Caco-2 (cell line): ENCODE measurements around the gene EPHX1. TPM values are rescaled to one million over a fixed set of nuclear protein-coding genes. Genes with fewer than 3 reads are reported as not detected.
"Not testable (repeated sequence)": the region's sequence is repeated elsewhere in the genome, so short reads cannot be mapped to it uniquely, and the experiment has no call there.

Source experiments
- BruUV-seq: library from RNA; stranded (reverse); fragments of 400-500 nt; replicated peaks from 2 replicates; lab custom pipeline; 2021; lab: Mats Ljungman, UMichigan
- CTCF ChIA-PET: fragments of 300-600 bp; sonication (Branson Sonifier 250); formaldehyde crosslinking; loops from one replicate; lab custom pipeline; 2022; ENCODE audit warnings: antibody characterized with exemption; lab: Charles Lee
- POLR2A ChIA-PET: fragments of 300-600 bp; sonication (Branson Sonifier 250); formaldehyde crosslinking; loops from one replicate; lab custom pipeline; 2022; ENCODE audit warnings: antibody characterized with exemption; lab: Charles Lee
- DNase-seq, 2 experiments: peaks; one replicate each; pipeline versions ENCODE4 v3.0.0 to v3.0.0-alpha.2; 2020 to 2022
- H3K27me3 ChIP-seq: replicated peaks from 2 replicates; pipeline ENCODE4 v1.6.0; 2011; ENCODE audit warnings: low read length; ENCODE audit not compliant: control insufficient read depth, insufficient read depth
- H3K36me3 ChIP-seq: 2 replicates; pipeline ENCODE4 v1.5.1; 2011; ENCODE audit warnings: low read length; ENCODE audit not compliant: control insufficient read depth, insufficient read depth
- H3K4me1 ChIP-seq: fragments of 250-450 bp; sonication (Bioruptor Pico); 2 replicates; pipeline ENCODE4 v1.5.1; 2020; ENCODE audit warnings: mild to moderate bottlenecking
- H3K4me3 ChIP-seq: 2 replicates; pipeline ENCODE4 v1.5.1; 2011; ENCODE audit warnings: low read depth, mild to moderate bottlenecking, control low read depth, low read length
- H3K9me3 ChIP-seq: fragments of 250-450 bp; sonication (Bioruptor Pico); 2 replicates; pipeline ENCODE4 v1.5.1; 2020; ENCODE audit warnings: mild to moderate bottlenecking, moderate library complexity
- H3K27ac Mint-ChIP-seq: one replicate; pipeline ENCODE4 v1.8.0; 2022; ENCODE audit warnings: mixed read lengths; ENCODE audit not compliant: unreplicated experiment
- H3K27me3 Mint-ChIP-seq: one replicate; pipeline ENCODE4 v1.8.0; 2022; ENCODE audit warnings: mixed read lengths; ENCODE audit not compliant: insufficient read depth, unreplicated experiment
- H3K36me3 Mint-ChIP-seq: one replicate; pipeline ENCODE4 v1.8.0; 2022; ENCODE audit warnings: mild to moderate bottlenecking, mixed read lengths; ENCODE audit not compliant: insufficient read depth, unreplicated experiment
- H3K4me1 Mint-ChIP-seq: one replicate; pipeline ENCODE4 v1.8.0; 2022; ENCODE audit warnings: low read depth, mixed read lengths; ENCODE audit not compliant: unreplicated experiment
- H3K4me3 Mint-ChIP-seq: one replicate; pipeline ENCODE4 v1.8.0; 2022; ENCODE audit warnings: mild to moderate bottlenecking, moderate library complexity, mixed read lengths; ENCODE audit not compliant: unreplicated experiment
- H3K9me3 Mint-ChIP-seq: one replicate; pipeline ENCODE4 v1.8.0; 2022; ENCODE audit warnings: mixed read lengths; ENCODE audit not compliant: unreplicated experiment
- CTCF ChIP-seq, 2 experiments: fragments of 200-600 bp in 1 of 2; IDR thresholded peaks; 1 replicate in 1 of 2; 2 replicates in 1 of 2; pipeline versions ENCODE4 v1.5.1 to v1.8.0; 2011 to 2022; ENCODE audit warnings: antibody characterized with exemption in 1 of 2, control low read depth in 1 of 2, inconsistent platforms in 1 of 2, low read depth in 1 of 2, low read length in 1 of 2, mild to moderate bottlenecking in 1 of 2, moderate library complexity in 1 of 2; ENCODE audit not compliant: insufficient read depth in 1 of 2, severe bottlenecking in 1 of 2, unreplicated experiment in 1 of 2
- intact Hi-C: fragments of 100-400 bp; cut with micrococcal nuclease; formaldehyde crosslinking; loops from one replicate; pipeline ENCODE4 v1.10.0; 2022; ENCODE audit not compliant: unreplicated experiment
- total RNA-seq: library from RNA; stranded (reverse); gene quantifications from 2 replicates; pipeline ENCODE4 v1.2.3, GENCODE V29; 2022

Gene EPHX1
- total RNA-seq, 1 experiment from 2014 or later: 88.5 TPM

- intact Hi-C loops: loop anchor here (1.0 to 2.0 kb wide), 3 partner anchors 33 to 68 kb away; partner anchors contain the start of gene SRP9
- H3K4me1 ChIP-seq: peaks cover 33% of the 10 kb centered on the region
Observed at GRCh38 chr1:225813214-225813964, 3.5 kb downstream of the EPHX1 start.

GRCh38 chr1:225814381-225814780 is 4.5 kb downstream of the EPHX1 start:
- Histone ChIP-seq H3K4me1 (peaks cover 33% of the 10 kb centered on the region), H3K27me3 (no peaks in the 10 kb centered on the region), H3K4me3 (no peak overlapping the region), H3K36me3 (no peaks in the 10 kb centered on the region), H3K9me3 (no peaks in the 10 kb centered on the region)
- Mint-ChIP-seq H3K4me1 (peaks cover 27% of the 10 kb centered on the region), H3K27ac (peak overlapping the region; percentile 81), H3K27me3 (no peaks in the 10 kb centered on the region), H3K36me3 (peaks cover 24% of the 10 kb centered on the region), H3K9me3 (no peaks in the 10 kb centered on the region), H3K4me3 (no peak overlapping the region)
- TF ChIP-seq CTCF (IDR thresholded peaks at IDR 0.05; ENCODE audit: insufficient read depth in 1 of 2, low read depth in 1 of 2, low read length in 1 of 2, severe bottlenecking in 1 of 2, unreplicated experiment in 1 of 2): no peak
- DNase-seq: no peak
- ChIA-PET CTCF (interaction anchor here (1.5 to 1.8 kb wide), 3 partner anchors 11 to 68 kb away, joined by 4 to 23 read pairs (median 9); partner anchors contain the start of genes SRP9 and TMEM63A), POLR2A (interaction anchor here (1.6 to 1.9 kb wide), 3 partner anchors 37 to 248 kb away, joined by 5 to 23 read pairs (median 8); partner anchors contain the start of genes H3-3A, PYCR2 and SRP9)
- no TSS peak for BruUV-seq
- intact Hi-C loops: no loop called here

More at GRCh38 chr1:225813214-225813964, 3.5 kb downstream of the EPHX1 start:
- H3K4me3 Mint-ChIP-seq: peak overlapping the region; percentile 64
- ChIA-PET CTCF (interaction anchor here (0.6 to 1.8 kb wide), 7 partner anchors 12 to 372 kb away, joined by 3 to 23 read pairs (median 5); partner anchors contain the start of genes SRP9 and TMEM63A), POLR2A (interaction anchor here (0.9 to 1.9 kb wide), 5 partner anchors 36 to 395 kb away, joined by 3 to 23 read pairs (median 7); partner anchors contain the start of genes H3-3A, PYCR2, SRP9 and TMEM63A)
- no peaks in the 10 kb centered on the region for H3K27me3 ChIP-seq
- no peak for TF ChIP-seq CTCF (IDR thresholded peaks at IDR 0.05; ENCODE audit: insufficient read depth in 1 of 2, low read depth in 1 of 2, low read length in 1 of 2, severe bottlenecking in 1 of 2, unreplicated experiment in 1 of 2)
- no TSS peak for BruUV-seq
- no peaks in the 10 kb centered on the region for H3K36me3 ChIP-seq
- peaks cover 24% of the 10 kb centered on the region for H3K36me3 Mint-ChIP-seq
- H3K4me1 Mint-ChIP-seq: peaks cover 27% of the 10 kb centered on the region
- DNase-seq: peak; percentile 94 to 97
- no peaks in the 10 kb centered on the region for H3K9me3 ChIP-seq
- no peak overlapping the region for H3K4me3 ChIP-seq
- H3K27ac Mint-ChIP-seq: peak overlapping the region; percentile 81
- H3K9me3 Mint-ChIP-seq: no peaks in the 10 kb centered on the region
- no peaks in the 10 kb centered on the region for H3K27me3 Mint-ChIP-seq

GRCh38 chr1:225815090-225815489 is 5.2 kb downstream of the EPHX1 start:
- H3K4me1 Mint-ChIP-seq: peaks cover 27% of the 10 kb centered on the region
- H3K4me3 Mint-ChIP-seq, H3K27me3 Mint-ChIP-seq, intact Hi-C loops, BruUV-seq, DNase-seq, H3K27ac Mint-ChIP-seq, H3K4me3 ChIP-seq, H3K9me3 Mint-ChIP-seq, CTCF ChIA-PET, H3K36me3 ChIP-seq, H3K9me3 ChIP-seq, POLR2A ChIA-PET, H3K27me3 ChIP-seq: not testable (repeated sequence)
- peaks cover 19% of the 10 kb centered on the region for H3K36me3 Mint-ChIP-seq
- peaks cover 33% of the 10 kb centered on the region for H3K4me1 ChIP-seq
